K562 (cell line): ENCODE data around the gene MET. TPM values are rescaled to one million over a fixed set of nuclear protein-coding genes. Genes with fewer than 3 reads are reported as not detected.

Experiments used
- ATAC-seq: fragments of 200-7000 bp; cut with Tn5 transposase; 3 replicates; pipeline ENCODE4 v1.9.1; 2020; ENCODE audit warnings: moderate library complexity
- BruUV-seq: library from RNA; stranded (reverse); fragments of 400-500 nt; replicated peaks from 2 replicates; lab custom pipeline; 2021; lab: Mats Ljungman, UMichigan
- CTCF ChIA-PET: fragments of 300-600 bp; formaldehyde crosslinking; extraction: SDS; loops from one replicate; lab custom pipeline; 2021; ENCODE audit warnings: low intra/inter-chr PET ratio; lab: Yijun Ruan, JAX
- POLR2A ChIA-PET: fragments of 300-600, 350-650 bp; sonication (Branson Sonifier 250); formaldehyde crosslinking; extraction: SDS; loops from one replicate; lab custom pipeline; 2021; ENCODE audit warnings: antibody characterized with exemption, inconsistent platforms; lab: Yijun Ruan, JAX
- DNase-seq, 4 experiments: peaks; one replicate each; pipeline versions ENCODE4 v3.0.0 to v3.0.0-alpha.2; 2011 to 2018; ENCODE audit warnings: low spot score in 3 of 4, mixed read lengths in 3 of 4; ENCODE audit errors: extremely low read depth in 1 of 4
- FAIRE-seq: peaks from 2 replicates; lab custom pipeline; 2011; peaks lifted over from hg19 to GRCh38; lab: Jason Lieb, UNC
- H2AFZ ChIP-seq: 2 replicates; pipeline ENCODE4 v1.6.0; 2011; ENCODE audit warnings: low read depth, low read length, control low read depth, inconsistent platforms
- H3K27ac ChIP-seq: fragments of 200-600 bp; 3 replicates; pipeline ENCODE4 v1.8.0; 2011; ENCODE audit warnings: low read depth, mild to moderate bottlenecking, control low read depth, inconsistent platforms, low read length, moderate library complexity, mixed read lengths; ENCODE audit errors: extremely low read depth
- H3K27me3 ChIP-seq, 2 experiments: fragments of 300-600 bp in 1 of 2; 2 replicates in 1 of 2; 3 replicates in 1 of 2; pipeline versions ENCODE4 v1.6.0 to v1.8.0; 2011; ENCODE audit warnings: inconsistent platforms in 2 of 2, low read length in 2 of 2, mild to moderate bottlenecking in 1 of 2, mixed read lengths in 1 of 2, moderate library complexity in 1 of 2; ENCODE audit not compliant: control insufficient read depth in 2 of 2, insufficient read depth in 2 of 2
- H3K36me3 ChIP-seq: fragments of 300-600 bp; 3 replicates; pipeline ENCODE4 v1.8.0; 2011; ENCODE audit warnings: mild to moderate bottlenecking, low read length, inconsistent platforms; ENCODE audit not compliant: control insufficient read depth, insufficient read depth
- H3K4me1 ChIP-seq, 2 experiments: fragments of 200-600 bp in 1 of 2; replicated peaks in 1 of 2; 2 replicates in 1 of 2; 3 replicates in 1 of 2; pipeline versions ENCODE4 v1.5.1 to v1.8.0; 2011; ENCODE audit warnings: inconsistent platforms in 2 of 2, low read length in 2 of 2, mild to moderate bottlenecking in 1 of 2, mixed read lengths in 1 of 2, moderate library complexity in 1 of 2; ENCODE audit not compliant: control insufficient read depth in 2 of 2, insufficient read depth in 2 of 2
- H3K4me2 ChIP-seq: 2 replicates; pipeline ENCODE4 v1.6.1; 2011; ENCODE audit warnings: low read length, control low read depth, inconsistent platforms, mixed read lengths; ENCODE audit not compliant: insufficient read depth
- H3K4me3 ChIP-seq: fragments of 200-600 bp; sonication (generic), shearing (Covaris generic); 2 replicates; pipeline ENCODE4 v1.5.1; 2016; ENCODE audit warnings: control low read depth, inconsistent platforms
- H3K79me2 ChIP-seq: fragments of 200-600 bp; 3 replicates; pipeline ENCODE4 v1.8.0; 2011; ENCODE audit warnings: low read length, inconsistent platforms; ENCODE audit not compliant: control insufficient read depth, insufficient read depth
- H3K9ac ChIP-seq, 2 experiments: 2 replicates each; pipeline versions ENCODE4 v1.6.0 to v1.6.1; 2011; ENCODE audit warnings: low read depth in 2 of 2, low read length in 2 of 2, control low read depth in 1 of 2, inconsistent platforms in 1 of 2, mild to moderate bottlenecking in 1 of 2, mixed read lengths in 1 of 2; ENCODE audit not compliant: insufficient read depth in 1 of 2
- H3K9me1 ChIP-seq: one replicate; pipeline ENCODE4 v1.6.0; 2011; ENCODE audit warnings: inconsistent platforms, mild to moderate bottlenecking, low read length, moderate library complexity; ENCODE audit not compliant: control insufficient read depth, insufficient read depth
- H3K9me3 ChIP-seq: replicated peaks from 2 replicates; pipeline ENCODE4 v1.5.1; 2011; ENCODE audit warnings: low read depth, low read length, inconsistent platforms; ENCODE audit not compliant: control insufficient read depth, insufficient read depth
- H4K20me1 ChIP-seq: replicated peaks from 2 replicates; pipeline ENCODE4 v1.6.1; 2011; ENCODE audit warnings: low read length, inconsistent platforms, mixed read lengths; ENCODE audit not compliant: control insufficient read depth, insufficient read depth
- CTCFL ChIP-seq: IDR thresholded peaks from 2 replicates; pipeline ENCODE4 v1.6.1; 2011; ENCODE audit warnings: borderline replicate concordance, low read depth, mild to moderate bottlenecking, moderate library complexity, low read length; ENCODE audit not compliant: insufficient read depth, poor library complexity, severe bottlenecking
- PCBP1 ChIP-seq: fragments of 200-400 bp; formaldehyde crosslinking; IDR thresholded peaks from 2 replicates; pipeline ENCODE4 v1.6.1; 2018; ENCODE audit warnings: mild to moderate bottlenecking, low read depth, low read length; ENCODE audit not compliant: poor library complexity, severe bottlenecking
- PHF20 ChIP-seq: fragments of 450-650 bp; IDR thresholded peaks from 2 replicates; pipeline ENCODE4 v1.6.1; 2018; ENCODE audit not compliant: partially characterized antibody
- PTTG1 ChIP-seq: fragments of 450-650 bp; IDR thresholded peaks from 2 replicates; pipeline ENCODE4 v1.6.1; 2016; ENCODE audit warnings: low read depth, mild to moderate bottlenecking, missing genetic modification characterization, missing compliant biosample characterization
- RB1 ChIP-seq: fragments of 450-650 bp; IDR thresholded peaks from 2 replicates; pipeline ENCODE4 v1.6.1; 2017; ENCODE audit warnings: low read depth, mild to moderate bottlenecking
- SRSF9 ChIP-seq: fragments of 200-400 bp; formaldehyde crosslinking; IDR thresholded peaks from 2 replicates; pipeline ENCODE4 v1.6.1; 2017; ENCODE audit warnings: low read depth, low read length, borderline replicate concordance
- U2AF1 ChIP-seq: fragments of 200-400 bp; formaldehyde crosslinking; optimal IDR thresholded peaks from 2 replicates; pipeline ENCODE3; 2017; ENCODE audit warnings: mild to moderate bottlenecking, low read depth, low read length, moderate library complexity
- ZBTB33 ChIP-seq: sonication (generic); formaldehyde crosslinking; IDR thresholded peaks from 2 replicates; pipeline ENCODE4 v1.8.1; 2023; ENCODE audit warnings: mild to moderate bottlenecking, missing genetic modification reagents
- ZNF143 ChIP-seq: sonication (generic); formaldehyde crosslinking; IDR thresholded peaks from 2 replicates; pipeline ENCODE4 v1.9.0; 2022; ENCODE audit warnings: mild to moderate bottlenecking, missing genetic modification reagents
- ZNF584 ChIP-seq: fragments of 200-800 bp; sonication (Bioruptor generic); IDR thresholded peaks from 2 replicates; pipeline ENCODE4 v1.6.1; 2016; ENCODE audit warnings: low read depth, mild to moderate bottlenecking, missing genetic modification characterization, missing compliant biosample characterization
- WGBS: fragments of 100-300 bp; shearing (Covaris generic); methylation state at CpG from one replicate; pipeline ENCODE4 v1.1.6; 2016; ENCODE audit warnings: low coverage, mixed read lengths; ENCODE audit not compliant: insufficient coverage; ENCODE audit errors: missing lambda C conversion rate; 5-methylcytosine and 5-hydroxymethylcytosine counted together
- in situ Hi-C: fragments of 300-500 bp; cut with MboI; formaldehyde crosslinking; loops from 4 replicates; pipeline ENCODE4 v1.15.0; 2018; ENCODE audit warnings: inconsistent platforms, mixed read lengths
- intact Hi-C: fragments of 100-400 bp; cut with micrococcal nuclease; formaldehyde crosslinking; loops from 2 replicates; pipeline ENCODE4 v1.14.2; 2022
- polyA plus RNA-seq, 8 experiments: library from polyadenylated mRNA; depleted of rRNA in 4 of 8; stranded (reverse) in 5 of 8; unstranded in 3 of 8; fragments of >200 nt; fragmentation: Nextera tagmentation in 2 of 8; fragmentation: Illumina TruSeq in 1 of 8; extraction: Ambion mirVana in 2 of 8; extraction: Trizol in 1 of 8; gene quantifications; 2 replicates each; pipeline versions ENCODE4 v1.2.1 to v1.2.3, GENCODE V29; 2011 to 2014; ENCODE audit warnings: inconsistent platforms in 1 of 8, missing spikeins in 1 of 8
- total RNA-seq, 7 experiments: library from RNA; depleted of rRNA in 6 of 7; stranded (reverse); fragments of >200 nt in 6 of 7; fragmentation: Illumina TruSeq in 2 of 7; extraction: Trizol in 2 of 7; gene quantifications; 2 replicates each; pipeline versions ENCODE4 v1.2.1 to v1.2.3, GENCODE V29; 2011 to 2021; ENCODE audit warnings: low replicate concordance in 1 of 7

MET gene
- total and polyA plus RNA-seq, 9 of the 15 experiments (the other 6 are each of a cell fraction or from before 2014, with no cell fraction given), result 0.84 to 2.4 (median 1.1) TPM

- Histone ChIP-seq H3K4me2 (no peak overlapping the region), H2AFZ (no peak overlapping the region), H3K9ac (no peak overlapping the region), H3K4me3 (no peak overlapping the region), H3K9me3 (no peaks in the 10 kb centered on the region), H3K27me3 (peaks cover 13 to 21% of the 10 kb centered on the region in 2 experiments), H3K27ac (no peak overlapping the region), H3K9me1 (no peaks in the 10 kb centered on the region), H3K79me2 (no peaks in the 10 kb centered on the region), H3K4me1 (no peaks in the 10 kb centered on the region), H4K20me1 (no peaks in the 10 kb centered on the region), H3K36me3 (no peaks in the 10 kb centered on the region)
- DNase-seq (no peak), ATAC-seq (no peak), FAIRE-seq (no peak)
- WGBS, result 0% methylated on average over 2 of the region's 2 CpGs
- no TSS peak for BruUV-seq
- in situ Hi-C loops (loop anchor here (5.0 kb wide), 1 partner anchor 628 kb away; no protein-coding TSS in a partner anchor), intact Hi-C loops (no loop called here)
- ChIA-PET CTCF (no interaction called here), POLR2A (no interaction called here)
- TF ChIP-seq ZNF584 (CRISPR knock-in tag) (no peak), ZNF143 (CRISPR knock-in tag) (no peak), PHF20 (no peak), ZBTB33 (CRISPR knock-in tag) (no peak), PCBP1 (no peak), RB1 (no peak), SRSF9 (no peak), PTTG1 (tag) (no peak), CTCFL (no peak), U2AF1 (no peak)
Observed at GRCh38 chr7:116800594-116800993, 128.6 kb downstream of the MET start.
